Measurements from ENCODE around the gene PLEKHA4. TPM values are rescaled to one million over a fixed set of nuclear protein-coding genes. Genes with fewer than 3 reads are reported as not detected.
A peak's percentile ranks its signal among the peaks of the same experiment; 100 is the strongest.

Gene PLEKHA4
- total and polyA plus RNA-seq, 2 of the 13 experiments (the other 11 are each of a cell fraction or from before 2014, with no cell fraction given) = 4.8 to 6.0 TPM

GRCh38 chr19:48872884-48873475 lies 4.6 kb upstream of the PLEKHA4 start (continued):
- 0 out of 2 replicates have a peak, but pooled peaks have one; percentile 46 for TF ChIP-seq ZNF317 (CRISPR knock-in tag; IDR thresholded peaks at IDR 0.05)
- TF ChIP-seq SNRNP70 (IDR thresholded peaks at IDR 0.05; ENCODE audit: low read depth, low read length) = no peak
- TF ChIP-seq DZIP1 (CRISPR knock-in tag; IDR thresholded peaks at IDR 0.05) = no peak
- no peak for TF ChIP-seq HMGA1 (CRISPR knock-in tag; conservative IDR thresholded peaks at IDR 0.05)
- TF ChIP-seq PATZ1 (CRISPR knock-in tag; IDR thresholded peaks at IDR 0.05) = peak; percentile 16; the same call in 1 of the 2 replicates
- TF ChIP-seq SP5 (CRISPR knock-in tag; IDR thresholded peaks at IDR 0.05; ENCODE audit: borderline replicate concordance, low read depth) = peak; percentile 83; the same call in 1 of the 2 replicates
- no peak for TF ChIP-seq ZFX (CRISPR knock-in tag; IDR thresholded peaks at IDR 0.05; ENCODE audit: low read depth)
- peak; percentile 70 for TF ChIP-seq RFX3 (CRISPR knock-in tag; IDR thresholded peaks at IDR 0.05)
- 0 out of 2 replicates have a peak, but pooled peaks have one; percentile 29 for TF ChIP-seq ZNF703 (CRISPR knock-in tag; IDR thresholded peaks at IDR 0.05; ENCODE audit: borderline replicate concordance)
- no peak for TF ChIP-seq ZNF660 (CRISPR knock-in tag; IDR thresholded peaks at IDR 0.05; ENCODE audit: borderline replicate concordance, low read depth)
- TF ChIP-seq ZBTB7B (CRISPR knock-in tag; IDR thresholded peaks at IDR 0.05) = no peak
- TF ChIP-seq ZNF564 (CRISPR knock-in tag; IDR thresholded peaks at IDR 0.05) = no peak
- peak; percentile 16; the same call in 1 of the 2 replicates for TF ChIP-seq SOX5 (CRISPR knock-in tag; IDR thresholded peaks at IDR 0.05; ENCODE audit: borderline replicate concordance)
- TF ChIP-seq ZNF577 (CRISPR knock-in tag; IDR thresholded peaks at IDR 0.05; ENCODE audit: borderline replicate concordance, low read depth) = no peak
- no peak for TF ChIP-seq RBM22 (optimal IDR thresholded peaks at IDR 0.05; ENCODE audit: low read length)
- 0 out of 2 replicates have a peak, but pooled peaks have one; percentile 19 for TF ChIP-seq HDAC6 (IDR thresholded peaks at IDR 0.05; ENCODE audit: low read depth, low read length)
- TF ChIP-seq TOE1 (CRISPR knock-in tag; IDR thresholded peaks at IDR 0.05) = no peak
- TF ChIP-seq RFX1 (IDR thresholded peaks at IDR 0.05) = peak; percentile 66
- TF ChIP-seq KDM5B (CRISPR knock-in tag; IDR thresholded peaks at IDR 0.05; ENCODE audit: borderline replicate concordance) = no peak
- no peak for TF ChIP-seq GABPA (IDR thresholded peaks at IDR 0.05; ENCODE audit: low read depth, low read length)
- peak; percentile 67 for TF ChIP-seq GABPA (CRISPR knock-in tag; IDR thresholded peaks at IDR 0.05; ENCODE audit: low read depth)
- TF ChIP-seq KDM6A (CRISPR knock-in tag; IDR thresholded peaks at IDR 0.05; ENCODE audit: low read depth) = no peak
- TF ChIP-seq NRL (CRISPR knock-in tag; IDR thresholded peaks at IDR 0.05; ENCODE audit: borderline replicate concordance) = no peak
- no peak for TF ChIP-seq NR2F6 (IDR thresholded peaks at IDR 0.05)
- no peak for TF ChIP-seq NR2F6 (CRISPR knock-in tag; IDR thresholded peaks at IDR 0.05)
- no peak for TF ChIP-seq MEIS1 (CRISPR knock-in tag; IDR thresholded peaks at IDR 0.05; ENCODE audit: borderline replicate concordance)
- no peak for TF ChIP-seq ZNF768 (CRISPR knock-in tag; IDR thresholded peaks at IDR 0.05)
- no peak for TF ChIP-seq ZNF879 (CRISPR knock-in tag; IDR thresholded peaks at IDR 0.05)
- TF ChIP-seq EP300 (IDR thresholded peaks at IDR 0.05; ENCODE audit: low read depth in 2 of 2, low read length in 2 of 2) = peak; percentile 18 to 60; a peak in 3 of 4 replicates
- TF ChIP-seq EP300 (CRISPR knock-in tag; IDR thresholded peaks at IDR 0.05; ENCODE audit: borderline replicate concordance) = no peak
